Effector memory CD4-positive, alpha-beta T cell (primary cell): ENCODE results near the gene PHLDA3.
"Not testable (repeated sequence)": the region's sequence is repeated elsewhere in the genome, so short reads cannot be mapped to it uniquely, and the experiment has no call there.

Source experiments
- DNase-seq, 3 donors: peaks; one replicate each; pipeline ENCODE4 v3.0.0-alpha.2; 2020
- H3K27ac ChIP-seq: 2 replicates; pipeline ENCODE4 v1.7.0; 2013; ENCODE audit warnings: mild to moderate bottlenecking, low read length, moderate library complexity; ENCODE audit not compliant: insufficient read depth, poor library complexity, severe bottlenecking
- H3K27me3 ChIP-seq: replicated peaks from 2 replicates; pipeline ENCODE4 v1.7.0; 2013; ENCODE audit warnings: mild to moderate bottlenecking, low read length; ENCODE audit not compliant: insufficient read depth, control insufficient read depth, poor library complexity, severe bottlenecking
- H3K36me3 ChIP-seq: 2 replicates; pipeline ENCODE4 v1.7.0; 2013; ENCODE audit warnings: mild to moderate bottlenecking, low read length, moderate library complexity; ENCODE audit not compliant: control insufficient read depth, insufficient read depth
- H3K4me1 ChIP-seq: 2 replicates; pipeline ENCODE4 v1.7.0; 2013; ENCODE audit warnings: low read length, mild to moderate bottlenecking; ENCODE audit not compliant: control insufficient read depth, insufficient read depth, poor library complexity, severe bottlenecking
- H3K4me3 ChIP-seq: 2 replicates; pipeline ENCODE4 v1.7.0; 2013; ENCODE audit warnings: low read length, low read depth, mild to moderate bottlenecking; ENCODE audit not compliant: insufficient read depth, poor library complexity, severe bottlenecking
- H3K9me3 ChIP-seq: 2 replicates; pipeline ENCODE4 v1.7.0; 2013; ENCODE audit warnings: mild to moderate bottlenecking, low read length, moderate library complexity; ENCODE audit not compliant: control insufficient read depth

The PHLDA3 gene

DNA sequence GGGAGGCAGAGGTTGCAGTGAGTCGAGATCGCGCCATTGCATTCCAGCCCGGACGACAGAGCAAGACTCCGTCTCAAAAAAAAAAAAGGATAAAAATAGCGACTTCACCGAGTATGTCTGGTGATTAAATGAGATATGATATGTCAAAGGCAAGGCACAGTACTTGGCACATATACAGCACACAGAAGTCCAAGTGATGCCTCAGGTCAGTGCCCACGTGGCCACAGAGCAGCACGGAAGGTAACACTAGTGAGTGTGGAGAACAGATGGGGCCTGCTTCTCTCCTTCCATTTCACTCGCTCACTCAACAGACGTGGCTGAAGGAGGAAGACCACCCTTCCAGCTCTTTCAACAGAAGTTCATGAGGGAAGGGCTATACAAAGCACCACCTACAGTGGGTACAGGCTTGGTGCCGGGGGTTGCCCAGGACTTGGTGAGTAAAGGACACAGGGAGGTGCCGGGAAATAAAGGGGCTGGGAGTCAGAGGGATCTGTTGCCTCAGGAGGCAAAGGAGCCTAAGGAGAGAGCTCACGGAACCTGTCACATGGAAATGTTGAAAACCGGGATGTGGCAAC is 29.0 kb upstream of the PHLDA3 start:
- Histone ChIP-seq H3K27ac (no peak overlapping the region), H3K36me3 (peaks cover 33% of the 10 kb centered on the region), H3K27me3 (no peaks in the 10 kb centered on the region), H3K4me1 (no peaks in the 10 kb centered on the region), H3K9me3 (no peaks in the 10 kb centered on the region), H3K4me3 (no peak overlapping the region)
- no peak for DNase-seq

DNA sequence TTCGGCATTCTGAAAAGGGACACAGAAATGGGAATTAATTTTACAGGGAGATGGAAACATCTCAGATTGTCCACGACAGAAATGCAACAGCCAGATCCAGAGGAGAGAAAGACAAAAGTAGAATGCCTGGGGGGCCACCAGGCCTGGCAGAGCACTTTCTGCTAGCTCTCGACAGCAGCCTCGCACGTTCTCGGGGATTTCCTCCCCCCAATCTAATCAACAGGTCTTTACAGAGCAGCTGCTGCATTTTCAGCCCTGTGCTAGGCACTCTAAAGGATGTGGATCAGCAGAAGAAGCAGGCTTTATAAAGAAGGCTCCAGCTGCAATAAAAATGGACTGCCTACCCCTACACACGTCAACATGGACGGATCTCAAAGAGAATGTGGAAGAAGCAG is 27.3 kb upstream of the PHLDA3 start:
- H3K4me3 ChIP-seq: no peak overlapping the region
- H3K27me3 ChIP-seq: no peaks in the 10 kb centered on the region
- no peak for DNase-seq
- peaks cover 36% of the 10 kb centered on the region for H3K36me3 ChIP-seq
- H3K9me3 ChIP-seq: no peaks in the 10 kb centered on the region
- H3K27ac ChIP-seq: no peak overlapping the region
- H3K4me1 ChIP-seq: no peaks in the 10 kb centered on the region

DNA sequence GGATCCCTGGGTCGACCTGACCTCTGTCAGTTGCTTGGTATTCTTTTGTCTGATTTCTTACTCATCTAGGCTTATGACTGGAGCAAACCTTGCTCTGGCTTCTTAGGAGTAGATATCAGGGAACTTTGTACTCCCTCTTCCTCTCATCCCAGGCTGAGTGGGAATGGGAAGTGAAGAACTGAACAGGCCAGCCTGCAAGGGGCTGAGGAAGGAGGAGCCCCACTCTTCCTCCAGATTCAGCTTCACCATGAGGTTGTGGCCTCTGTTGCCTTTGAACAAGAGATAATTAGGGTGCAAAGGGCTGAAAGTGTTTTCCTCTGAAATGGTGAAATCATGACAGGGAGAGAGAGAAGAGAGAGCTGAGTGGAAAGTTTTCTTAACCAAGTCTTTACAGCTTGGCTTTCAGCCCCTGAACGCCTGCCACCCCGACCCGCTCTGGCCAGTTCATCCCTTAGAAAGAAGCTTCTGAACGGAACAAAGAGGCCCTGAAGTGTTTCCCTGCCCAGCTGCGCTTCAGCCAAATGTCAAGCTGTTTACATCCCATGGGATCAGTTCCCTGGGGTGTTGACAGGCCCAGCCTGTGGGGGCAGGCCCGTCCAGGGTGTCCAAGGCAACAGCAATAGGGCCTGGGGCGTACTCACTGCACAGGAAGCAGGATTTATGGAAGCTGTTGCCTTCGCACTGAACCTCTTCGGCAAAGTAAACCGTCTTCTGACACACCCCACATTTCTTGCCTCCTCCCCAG is 26.7 kb upstream of the PHLDA3 start:
- Histone ChIP-seq H3K27me3 (no peaks in the 10 kb centered on the region), H3K4me1 (no peaks in the 10 kb centered on the region), H3K9me3 (no peaks in the 10 kb centered on the region), H3K4me3 (no peak overlapping the region), H3K27ac (no peak overlapping the region), H3K36me3 (peaks cover 39% of the 10 kb centered on the region)
- no peak for DNase-seq

DNA sequence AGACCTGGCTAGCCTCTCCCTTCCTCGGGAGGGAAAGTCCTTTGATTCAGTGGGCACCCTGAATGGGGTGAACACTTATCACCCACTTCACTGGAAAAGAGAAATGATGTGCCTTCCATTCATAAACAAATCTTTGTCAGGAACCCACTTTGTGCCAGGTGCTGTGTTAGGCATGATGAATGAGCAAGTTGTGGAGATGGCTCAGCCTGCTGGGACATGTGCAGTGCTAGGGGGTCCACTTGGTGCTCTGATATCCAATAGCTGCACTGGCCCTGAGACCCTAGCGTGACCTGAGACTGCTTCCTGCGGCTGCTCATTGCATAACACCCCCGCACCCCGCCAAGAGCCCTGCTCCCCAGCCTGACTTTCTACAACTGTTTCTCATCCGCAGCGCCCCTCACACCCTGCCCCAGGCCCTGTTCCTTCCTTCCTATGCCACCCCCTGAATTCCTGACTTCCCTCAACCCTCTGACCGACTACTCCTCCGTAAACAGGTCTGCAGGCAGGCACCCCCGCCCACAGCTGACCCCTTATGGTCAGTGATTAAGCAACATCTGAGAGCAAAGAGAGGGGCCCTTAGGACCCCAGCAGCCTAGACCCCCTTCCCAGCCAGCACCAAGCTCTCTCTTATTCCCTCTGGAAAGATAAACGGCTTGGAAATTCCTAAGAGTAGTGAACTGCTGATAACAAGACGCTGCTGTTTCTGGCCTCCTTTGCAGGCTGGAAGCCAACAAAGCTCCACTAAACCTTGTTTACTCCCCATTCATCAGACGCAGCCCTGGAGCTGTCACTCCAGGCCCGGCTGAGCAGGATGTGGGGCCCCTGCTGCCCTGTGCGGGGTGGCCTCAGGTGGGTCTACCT is 25.0 kb upstream of the PHLDA3 start:
- Histone ChIP-seq H3K36me3 (peaks cover 56% of the 10 kb centered on the region), H3K4me1 (no peaks in the 10 kb centered on the region), H3K9me3 (no peaks in the 10 kb centered on the region), H3K4me3 (no peak overlapping the region), H3K27me3 (no peaks in the 10 kb centered on the region), H3K27ac (no peak overlapping the region)
- no peak for DNase-seq

DNA sequence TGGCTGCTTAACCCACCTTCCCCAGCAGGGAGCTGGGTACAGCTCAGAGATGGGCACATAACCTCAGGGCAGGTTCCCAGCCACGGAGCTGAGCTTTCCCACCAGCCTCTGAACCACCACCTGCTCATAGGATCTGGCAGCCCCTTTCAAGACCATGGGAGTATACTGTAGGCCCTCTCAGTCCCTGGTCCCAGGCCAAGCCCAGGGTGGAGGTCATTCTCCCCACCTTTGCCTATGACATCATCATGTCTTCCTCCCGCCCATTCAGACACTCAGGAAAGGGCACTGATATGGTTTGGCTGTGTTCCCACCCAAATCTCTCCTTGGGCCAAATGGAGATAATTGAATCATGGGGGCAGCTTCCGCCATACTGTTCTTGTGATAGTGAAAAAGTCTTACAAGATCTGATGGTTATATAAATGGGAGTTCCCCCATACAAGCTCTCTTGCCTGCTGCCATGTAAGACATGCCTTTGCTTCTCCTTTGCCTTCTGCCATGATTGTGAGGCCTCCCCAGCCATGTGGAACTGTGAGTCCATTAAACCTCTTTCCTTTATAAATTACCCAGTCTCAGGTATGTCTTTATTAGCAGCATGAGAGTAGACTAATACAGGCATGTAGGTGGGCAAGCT is 24.2 kb upstream of the PHLDA3 start:
- H3K36me3 ChIP-seq: peaks cover 62% of the 10 kb centered on the region
- H3K27ac ChIP-seq, H3K27me3 ChIP-seq, DNase-seq, H3K4me3 ChIP-seq, H3K9me3 ChIP-seq, H3K4me1 ChIP-seq: not testable (repeated sequence)

DNA sequence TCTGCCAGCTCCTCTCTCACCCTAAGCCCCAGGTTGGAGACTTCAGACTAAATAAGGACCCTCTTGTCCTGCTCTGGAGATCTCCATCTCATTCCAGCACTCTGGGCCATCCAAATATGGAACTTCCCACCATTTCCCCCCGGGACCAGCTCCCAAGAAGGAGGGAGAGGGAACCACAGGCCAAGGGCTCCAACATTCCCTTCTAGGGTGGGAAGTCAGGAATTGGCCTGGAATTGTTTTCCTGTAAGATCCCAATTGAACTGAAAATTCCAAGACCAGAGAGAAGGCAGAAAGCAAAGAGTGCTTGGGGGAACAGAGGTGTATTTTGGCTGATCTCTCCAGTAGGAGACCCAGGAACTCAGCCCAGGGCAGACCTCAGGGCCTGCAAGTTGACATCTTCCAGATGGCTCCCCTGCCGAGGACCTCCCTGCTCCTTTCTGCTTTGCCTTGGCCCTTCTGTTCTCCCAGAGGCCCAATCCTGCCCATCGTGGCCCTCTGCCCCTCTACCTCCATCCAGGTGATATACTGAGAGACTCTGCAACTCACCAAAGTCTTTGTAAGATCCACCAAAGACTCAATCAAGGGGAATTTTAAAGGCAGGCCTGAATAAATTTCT is 23.0 kb upstream of the PHLDA3 start:
- Histone ChIP-seq H3K4me1 (no peaks in the 10 kb centered on the region), H3K27ac (no peak overlapping the region), H3K36me3 (peaks cover 73% of the 10 kb centered on the region)

GRCh38 chr1:201490708-201491131 is 21.7 kb upstream of the PHLDA3 start:
- H3K4me3 ChIP-seq: no peak overlapping the region
- H3K27ac ChIP-seq: no peak overlapping the region

More for the DNA sequence above, 23.0 kb upstream of the PHLDA3 start:
- Histone ChIP-seq H3K4me3 (no peak overlapping the region), H3K9me3 (no peaks in the 10 kb centered on the region), H3K27me3 (no peaks in the 10 kb centered on the region)
- no peak for DNase-seq

GRCh38 chr1:201489643-201490261 is 20.8 kb upstream of the PHLDA3 start:
- no peak for DNase-seq
- H3K4me1 ChIP-seq: no peaks in the 10 kb centered on the region

More at GRCh38 chr1:201490708-201491131, 21.7 kb upstream of the PHLDA3 start:
- Histone ChIP-seq H3K9me3 (no peaks in the 10 kb centered on the region), H3K4me1 (no peaks in the 10 kb centered on the region), H3K27me3 (no peaks in the 10 kb centered on the region), H3K36me3 (peaks cover 74% of the 10 kb centered on the region)
- DNase-seq: no peak

GRCh38 chr1:201488830-201489589 is 20.0 kb upstream of the PHLDA3 start:
- Histone ChIP-seq H3K27me3 (no peaks in the 10 kb centered on the region), H3K36me3 (peaks cover 63% of the 10 kb centered on the region), H3K27ac (no peak overlapping the region), H3K4me3 (no peak overlapping the region), H3K4me1 (no peaks in the 10 kb centered on the region), H3K9me3 (no peaks in the 10 kb centered on the region)
- DNase-seq: no peak

More at GRCh38 chr1:201489643-201490261, 20.8 kb upstream of the PHLDA3 start:
- no peaks in the 10 kb centered on the region for H3K9me3 ChIP-seq
- H3K4me3 ChIP-seq: no peak overlapping the region
- H3K36me3 ChIP-seq: peaks cover 70% of the 10 kb centered on the region
- no peaks in the 10 kb centered on the region for H3K27me3 ChIP-seq
- no peak overlapping the region for H3K27ac ChIP-seq
